ENCODE results near the gene ANKRD18B.
"Not testable (repeated sequence)": the region's sequence is repeated elsewhere in the genome, so short reads cannot be mapped to it uniquely, and the experiment has no call there.

GRCh38 chr9:33521861-33522260 lies 2.2 kb upstream of the ANKRD18B start:
- TF ChIP-seq POLR2AphosphoS5 (IDR thresholded peaks at IDR 0.05; ENCODE audit: low read depth); CTCF (IDR thresholded peaks at IDR 0.05; ENCODE audit: insufficient read depth, low read length): not testable (repeated sequence)
